Chondrocyte (in vitro differentiated cells): ENCODE measurements around the gene OSBPL2. TPM values are rescaled to one million over a fixed set of nuclear protein-coding genes. Genes with fewer than 3 reads are reported as not detected.
A peak's percentile ranks its signal among the peaks of the same experiment; 100 is the strongest.

Experiments
- DNase-seq: peaks from one replicate; pipeline ENCODE4 v3.0.0; 2021; ENCODE audit warnings: mixed read lengths, low spot score
- H3K27ac Mint-ChIP-seq: one replicate; pipeline ENCODE4 v1.8.0; 2021; ENCODE audit warnings: mild to moderate bottlenecking, moderate library complexity, mixed read lengths; ENCODE audit not compliant: unreplicated experiment
- H3K27me3 Mint-ChIP-seq: 2 replicates; pipeline ENCODE4 v1.8.0; 2021; ENCODE audit warnings: low read depth, mixed read lengths
- H3K36me3 Mint-ChIP-seq: 2 replicates; pipeline ENCODE4 v1.8.0; 2021; ENCODE audit warnings: low read depth, mixed read lengths
- H3K4me1 Mint-ChIP-seq: 2 replicates; pipeline ENCODE4 v1.8.0; 2021; ENCODE audit warnings: low read depth, mild to moderate bottlenecking, mixed read lengths
- H3K4me3 Mint-ChIP-seq: one replicate; pipeline ENCODE4 v1.8.0; 2021; ENCODE audit warnings: mild to moderate bottlenecking, moderate library complexity, mixed read lengths; ENCODE audit not compliant: unreplicated experiment
- H3K9me3 Mint-ChIP-seq: 2 replicates; pipeline ENCODE4 v1.8.0; 2021; ENCODE audit warnings: low read depth, mixed read lengths
- CTCF ChIP-seq: fragments of 200-600 bp; sonication (generic); IDR thresholded peaks from 2 replicates; pipeline ENCODE4 v1.5.0; 2021; ENCODE audit warnings: antibody characterized with exemption, mild to moderate bottlenecking, moderate library complexity
- total RNA-seq: library from RNA; stranded (reverse); gene quantifications from 3 replicates; pipeline ENCODE4 v1.2.1, GENCODE V29; 2021

OSBPL2 gene
- total RNA-seq, 1 donor from 2014 or later: 48.3 TPM

- Mint-ChIP-seq H3K4me3 (no peak overlapping the region), H3K27ac (no peak overlapping the region), H3K27me3 (no peaks in the 10 kb centered on the region), H3K4me1 (peaks cover 28% of the 10 kb centered on the region), H3K36me3 (peaks cover 3% of the 10 kb centered on the region), H3K9me3 (no peaks in the 10 kb centered on the region)
- DNase-seq: no peak
- no peak for TF ChIP-seq CTCF
These were observed 62.0 kb downstream of the OSBPL2 start for GRCh38 chr20:62300319-62300718.

GRCh38 chr20:62301111-62301668 lies 62.9 kb downstream of the OSBPL2 start:
- Mint-ChIP-seq H3K4me3 (no peak overlapping the region), H3K27ac (peak overlapping the region; percentile 51), H3K27me3 (no peaks in the 10 kb centered on the region), H3K9me3 (no peaks in the 10 kb centered on the region), H3K4me1 (peaks cover 32% of the 10 kb centered on the region), H3K36me3 (peaks cover 6% of the 10 kb centered on the region)
- DNase-seq: no peak
- no peak for TF ChIP-seq CTCF

- Mint-ChIP-seq H3K4me3 (peak overlapping the region; percentile 84), H3K9me3 (no peaks in the 10 kb centered on the region), H3K27ac (peak overlapping the region; percentile 98), H3K4me1 (peaks cover 32% of the 10 kb centered on the region), H3K36me3 (peaks cover 6% of the 10 kb centered on the region), H3K27me3 (no peaks in the 10 kb centered on the region)
- peak; percentile 84 for TF ChIP-seq CTCF
- DNase-seq: peak; percentile 97
These were observed 63.5 kb downstream of the OSBPL2 start for GRCh38 chr20:62301773-62302340.

GRCh38 chr20:62302341-62303061 lies 64.2 kb downstream of the OSBPL2 start, which contains the start of gene ADRM1:
Gene ADRM1 (plus strand): TSS chr20:62302997. CDS start chr20:62303569, 572 bp downstream.
- H3K36me3 Mint-ChIP-seq: peaks cover 6% of the 10 kb centered on the region
- H3K27me3 Mint-ChIP-seq: no peaks in the 10 kb centered on the region
- peak; percentile 82 for TF ChIP-seq CTCF
- H3K4me3 Mint-ChIP-seq: peak within 1 kb of the TSS; percentile 86
- H3K4me1 Mint-ChIP-seq: peaks cover 32% of the 10 kb centered on the region
- H3K9me3 Mint-ChIP-seq: no peaks in the 10 kb centered on the region
- peak within 1 kb of the TSS; percentile 98 for H3K27ac Mint-ChIP-seq
- DNase-seq: peak; percentile 98

GRCh38 chr20:62303062-62303339 lies 64.7 kb downstream of the OSBPL2 start:
- Mint-ChIP-seq H3K36me3 (peaks cover 6% of the 10 kb centered on the region), H3K27me3 (no peaks in the 10 kb centered on the region), H3K4me1 (peaks cover 32% of the 10 kb centered on the region), H3K4me3 (peak overlapping the region; percentile 86), H3K27ac (peak overlapping the region; percentile 51), H3K9me3 (no peaks in the 10 kb centered on the region)
- DNase-seq: no peak
- no peak for TF ChIP-seq CTCF
